ENCODE results near the gene PTGDS.

Gene PTGDS

DNA sequence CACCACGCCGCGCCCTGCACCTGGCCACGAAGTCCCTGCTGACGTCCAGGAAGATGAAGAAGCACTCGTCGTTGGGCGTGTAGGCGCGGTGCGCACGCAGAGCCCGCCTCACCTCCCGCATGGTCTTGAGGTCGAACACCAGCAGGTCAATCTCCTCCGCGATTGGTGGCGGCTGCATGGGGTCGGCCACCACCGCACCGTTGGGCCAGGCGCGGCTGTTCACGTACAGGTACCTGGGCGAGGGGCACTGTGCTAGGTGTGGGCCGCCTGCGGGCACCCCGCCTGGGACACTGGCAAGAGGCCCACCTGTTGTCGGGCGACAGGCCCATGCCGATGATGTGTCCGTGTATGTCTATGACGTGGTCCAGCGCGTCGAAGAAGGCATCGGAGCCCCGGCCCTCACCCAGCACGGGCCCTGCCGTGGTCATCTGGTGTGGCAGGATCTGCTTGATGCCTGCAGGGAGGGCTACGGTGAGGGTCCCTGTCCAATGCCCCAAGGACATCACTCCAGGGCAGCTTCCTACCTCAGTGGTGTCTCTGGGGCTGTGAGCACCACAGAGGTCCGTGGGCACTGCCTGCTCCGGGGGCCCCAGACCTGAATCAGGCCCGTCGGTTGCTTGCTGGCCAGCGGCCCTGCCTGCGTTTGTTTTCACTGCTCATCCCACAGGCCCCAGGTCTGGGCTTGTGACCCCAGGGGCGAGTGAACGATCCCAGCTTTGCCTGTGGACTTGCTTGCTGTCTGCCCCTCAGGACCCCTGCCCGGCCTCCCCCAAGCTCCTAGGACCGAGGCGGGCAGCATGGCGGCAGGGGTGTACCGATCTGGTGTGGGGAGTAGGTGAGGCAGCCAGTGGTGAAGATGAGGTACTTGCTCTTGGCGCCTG lies 35.8 kb upstream of the PTGDS start:
- FAIRE-seq (no peak), DNase-seq (ENCODE audit: insufficient read length) (no peak)
- TF ChIP-seq POLR2A (IDR thresholded peaks at IDR 0.05; ENCODE audit: low read depth, low read length): no peak

DNA sequence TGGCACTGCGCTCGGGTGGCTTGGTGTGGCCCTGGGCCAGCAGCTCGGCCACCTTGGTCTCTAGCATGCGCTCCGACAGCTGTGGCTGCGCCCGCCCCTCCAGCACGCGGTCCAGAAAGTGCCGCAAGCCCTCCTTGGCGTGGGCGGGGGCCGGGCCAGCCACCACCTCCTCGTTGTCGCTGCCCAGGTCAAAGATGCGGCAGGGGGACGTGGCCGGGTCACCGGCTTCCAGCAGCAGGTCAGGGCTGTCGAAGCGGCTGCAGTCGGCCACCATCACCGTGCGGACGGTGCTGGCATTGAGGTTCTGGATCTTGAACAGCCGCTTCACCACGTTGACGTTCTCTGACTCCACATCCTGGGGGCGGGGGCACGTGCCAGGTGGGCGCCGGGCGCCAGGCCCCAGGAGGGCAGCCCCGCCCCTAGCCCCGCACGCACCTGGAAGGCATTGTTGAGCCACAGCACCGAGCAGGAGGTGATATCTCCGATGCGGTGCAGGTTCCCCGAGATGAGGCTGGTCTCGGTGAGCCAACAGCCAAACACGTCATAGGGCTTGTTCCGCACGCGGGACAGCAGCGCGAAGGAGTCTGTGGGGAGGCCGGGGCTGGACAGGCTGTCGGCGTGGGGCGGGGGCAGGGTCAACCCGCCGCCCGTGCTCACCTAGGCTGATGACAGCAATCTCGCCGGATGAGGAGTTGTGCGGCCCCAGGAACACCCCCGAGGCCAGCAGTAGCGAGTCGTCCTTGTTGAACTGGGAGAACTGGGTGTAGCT lies 35.0 kb upstream of the PTGDS start:
- no peak for FAIRE-seq
- TF ChIP-seq POLR2AphosphoS5 (IDR thresholded peaks at IDR 0.05; ENCODE audit: low read depth, low read length): no peak
- no peak for TF ChIP-seq POLR2A (IDR thresholded peaks at IDR 0.05; ENCODE audit: low read depth, low read length)
- TF ChIP-seq TAF1 (IDR thresholded peaks at IDR 0.05; ENCODE audit: borderline replicate concordance, low read depth, low read length): no peak

DNA sequence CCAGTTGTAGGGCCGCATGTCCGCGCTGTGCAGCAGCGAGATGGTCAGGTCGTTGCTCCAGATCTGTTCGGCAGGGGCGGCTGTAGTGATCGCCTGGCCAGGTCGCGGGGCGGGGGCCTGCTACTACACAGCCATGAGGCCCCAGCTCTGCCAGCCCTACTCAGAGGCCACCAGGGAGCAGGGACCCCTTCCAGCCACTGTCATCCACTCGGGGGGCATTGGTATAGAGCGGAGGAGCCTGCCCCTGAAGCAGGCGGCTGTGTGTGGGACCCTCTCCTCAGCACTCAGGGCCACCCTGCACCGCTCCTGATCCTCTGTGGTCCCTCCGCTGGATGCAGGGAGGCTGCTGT lies 34.4 kb upstream of the PTGDS start:
- DNase-seq (ENCODE audit: insufficient read length) (no peak), FAIRE-seq (no peak)
- TF ChIP-seq POLR2A (IDR thresholded peaks at IDR 0.05; ENCODE audit: low read depth, low read length) (no peak), TAF1 (IDR thresholded peaks at IDR 0.05; ENCODE audit: borderline replicate concordance, low read depth, low read length) (no peak), POLR2AphosphoS5 (IDR thresholded peaks at IDR 0.05; ENCODE audit: low read depth, low read length) (no peak)

More for the DNA sequence above, 35.0 kb upstream of the PTGDS start:
- no peak for DNase-seq (ENCODE audit: insufficient read length)

DNA sequence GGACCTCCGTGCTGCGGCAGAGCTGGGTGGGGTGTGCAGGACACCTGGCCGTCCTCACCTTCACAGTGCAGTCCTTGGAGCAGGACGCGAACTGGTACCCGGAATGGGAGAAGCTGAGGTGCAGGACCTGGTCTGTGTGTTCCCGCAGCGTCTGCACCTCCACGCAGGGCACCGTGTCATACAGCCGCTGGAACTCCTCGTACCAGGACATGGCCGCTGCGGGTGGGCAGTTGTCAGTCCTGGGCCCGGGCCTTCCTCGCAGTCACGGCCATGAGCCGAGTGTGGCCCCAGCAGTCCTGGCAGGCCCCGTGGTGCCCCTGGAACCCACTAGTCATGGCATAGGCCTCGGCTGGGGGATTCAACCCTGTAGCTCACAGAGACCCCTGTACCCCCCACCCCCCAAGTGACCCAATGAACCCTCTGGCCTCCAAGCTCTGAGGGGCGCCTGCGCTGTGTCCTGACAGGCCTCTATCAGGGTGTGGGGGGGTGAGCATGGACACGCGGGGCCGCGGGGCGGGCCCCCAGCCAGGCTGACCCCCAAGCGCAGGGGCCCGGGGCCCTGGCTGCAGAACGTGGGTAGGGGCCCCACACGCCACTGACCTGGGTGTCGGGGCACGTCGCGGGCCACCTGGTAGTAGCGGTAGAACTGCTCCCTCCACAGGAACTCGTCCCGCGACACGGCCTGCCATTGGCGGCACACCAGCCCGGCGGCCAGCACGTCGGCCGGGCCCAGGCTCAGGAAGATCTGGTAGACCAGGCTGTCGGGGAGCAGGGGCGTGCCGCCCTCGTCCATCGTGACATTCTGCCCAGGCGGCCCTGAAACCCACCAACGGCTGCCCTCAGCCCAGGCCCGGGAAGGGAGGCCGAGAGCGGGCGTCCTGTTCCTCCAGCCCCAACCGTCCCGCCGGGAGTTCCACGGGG lies 33.8 kb upstream of the PTGDS start:
- TF ChIP-seq TAF1 (IDR thresholded peaks at IDR 0.05; ENCODE audit: borderline replicate concordance, low read depth, low read length) (no peak), POLR2AphosphoS5 (IDR thresholded peaks at IDR 0.05; ENCODE audit: low read depth, low read length) (no peak), POLR2A (IDR thresholded peaks at IDR 0.05; ENCODE audit: low read depth, low read length) (no peak)
- peak; percentile 33 for FAIRE-seq
- DNase-seq (ENCODE audit: insufficient read length): peak; percentile 70

DNA sequence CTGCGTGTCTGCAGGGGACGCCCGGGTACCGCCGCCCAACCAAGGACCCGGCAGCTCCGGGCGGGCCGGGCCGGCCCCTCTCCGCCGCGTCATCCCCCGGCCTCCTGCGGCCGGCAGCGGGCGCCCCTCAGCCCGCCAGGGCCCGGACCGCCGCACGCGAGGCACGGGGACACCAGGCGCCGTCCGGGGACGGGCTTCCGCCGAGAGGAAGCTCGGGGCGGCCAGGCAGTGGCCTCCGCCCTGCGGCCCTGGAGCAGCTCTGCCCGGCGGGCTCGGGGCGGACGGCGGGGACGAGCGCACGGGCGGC lies 33.1 kb upstream of the PTGDS start:
- no peak for FAIRE-seq
- peak; percentile 86 for DNase-seq (ENCODE audit: insufficient read length)
- TF ChIP-seq TAF1 (IDR thresholded peaks at IDR 0.05; ENCODE audit: borderline replicate concordance, low read depth, low read length) (no peak), POLR2AphosphoS5 (IDR thresholded peaks at IDR 0.05; ENCODE audit: low read depth, low read length) (no peak), POLR2A (IDR thresholded peaks at IDR 0.05; ENCODE audit: low read depth, low read length) (no peak)

DNA sequence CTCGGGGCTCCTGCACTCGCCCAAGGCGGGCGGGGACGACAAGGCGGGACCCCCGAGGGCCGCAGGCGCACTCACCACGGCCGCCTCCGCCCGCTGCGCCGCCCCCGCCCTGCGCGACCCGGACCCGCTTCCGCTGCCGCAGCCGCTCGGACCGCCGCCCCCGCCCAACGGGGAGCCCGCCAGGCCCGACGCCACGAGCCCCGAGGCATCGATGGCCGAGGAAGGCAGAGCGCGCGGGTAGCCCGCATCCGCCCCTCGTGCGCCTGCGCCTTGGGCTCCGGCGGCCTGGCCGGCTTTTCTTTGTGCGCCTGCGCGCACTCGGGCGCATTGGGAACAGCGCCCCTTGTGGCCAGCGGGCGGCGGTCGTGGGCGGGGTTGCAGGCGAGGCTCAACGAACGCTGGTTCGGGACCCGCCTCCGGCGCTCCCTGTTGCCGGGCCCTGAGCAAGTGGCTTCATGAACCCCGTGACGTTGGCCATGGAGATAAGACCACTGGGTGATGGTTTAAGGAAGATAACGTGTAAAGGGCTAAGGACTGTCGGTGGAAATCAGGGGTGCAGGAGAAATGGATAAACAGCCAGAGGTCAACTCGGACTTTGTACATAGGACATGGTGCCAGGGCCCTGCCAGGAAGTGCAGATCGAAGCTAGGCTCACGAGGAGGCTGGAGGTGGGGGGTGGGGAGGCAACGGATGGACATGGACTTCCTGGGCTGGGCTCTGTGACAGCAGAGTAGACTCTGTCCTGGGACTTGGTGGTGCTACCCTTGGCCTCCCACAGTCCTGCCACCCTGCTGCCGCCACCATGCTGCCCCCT lies 32.6 kb upstream of the PTGDS start, which contains the start of the genes C8G and FBXW5:
C8G (plus strand) TSS at position 725 of the 814 bp plus-strand sequence; CDS start at position 803, 78 bp downstream.
FBXW5 (minus strand) TSS at position 220 of the 814 bp plus-strand sequence. CDS start 655 bp downstream, outside the sequence.
- TF ChIP-seq POLR2AphosphoS5 (IDR thresholded peaks at IDR 0.05; ENCODE audit: low read depth, low read length) (no peak), TAF1 (IDR thresholded peaks at IDR 0.05; ENCODE audit: borderline replicate concordance, low read depth, low read length) (no peak), POLR2A (IDR thresholded peaks at IDR 0.05; ENCODE audit: low read depth, low read length) (peak; percentile 53; the same call in 1 of the 2 replicates)
- DNase-seq (ENCODE audit: insufficient read length) (peak; percentile 99), FAIRE-seq (peak; percentile 99)

DNA sequence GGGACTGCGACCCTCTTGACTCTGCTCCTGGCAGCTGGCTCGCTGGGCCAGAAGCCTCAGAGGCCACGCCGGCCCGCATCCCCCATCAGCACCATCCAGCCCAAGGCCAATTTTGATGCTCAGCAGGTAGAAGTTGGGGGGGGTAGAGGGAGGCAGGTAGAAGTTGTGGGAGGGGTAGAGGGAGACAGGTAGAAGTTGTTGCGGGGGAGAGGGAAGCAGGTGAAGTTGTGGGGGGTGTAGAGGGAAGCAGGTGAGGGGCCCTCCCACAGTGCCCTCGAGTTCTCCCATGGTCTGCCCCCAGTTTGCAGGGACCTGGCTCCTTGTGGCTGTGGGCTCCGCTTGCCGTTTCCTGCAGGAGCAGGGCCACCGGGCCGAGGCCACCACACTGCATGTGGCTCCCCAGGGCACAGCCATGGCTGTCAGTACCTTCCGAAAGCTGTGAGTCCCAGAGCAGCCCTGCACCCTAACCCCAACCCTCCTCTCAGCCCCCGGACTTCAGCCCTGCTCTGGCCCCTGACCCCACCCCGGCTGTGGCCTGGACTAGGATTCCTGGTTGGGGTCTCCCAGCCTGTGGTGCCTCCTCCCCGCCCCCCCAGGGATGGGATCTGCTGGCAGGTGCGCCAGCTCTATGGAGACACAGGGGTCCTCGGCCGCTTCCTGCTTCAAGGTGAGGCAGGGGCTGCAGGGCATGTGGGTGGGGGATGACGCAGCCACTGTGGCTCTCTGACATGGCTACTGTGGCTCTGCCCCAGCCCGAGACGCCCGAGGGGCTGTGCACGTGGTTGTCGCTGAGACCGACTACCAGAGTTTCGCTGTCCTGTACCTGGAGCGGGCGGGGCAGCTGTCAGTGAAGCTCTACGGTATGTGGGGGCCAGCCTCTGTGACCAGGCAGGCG lies 31.7 kb upstream of the PTGDS start:
- FAIRE-seq (no peak), DNase-seq (ENCODE audit: insufficient read length) (no peak)
- no peak for TF ChIP-seq TAF1 (IDR thresholded peaks at IDR 0.05; ENCODE audit: borderline replicate concordance, low read depth, low read length)
- no peak for TF ChIP-seq POLR2A (IDR thresholded peaks at IDR 0.05; ENCODE audit: low read depth, low read length)
- TF ChIP-seq POLR2AphosphoS5 (IDR thresholded peaks at IDR 0.05; ENCODE audit: low read depth, low read length): no peak

DNA sequence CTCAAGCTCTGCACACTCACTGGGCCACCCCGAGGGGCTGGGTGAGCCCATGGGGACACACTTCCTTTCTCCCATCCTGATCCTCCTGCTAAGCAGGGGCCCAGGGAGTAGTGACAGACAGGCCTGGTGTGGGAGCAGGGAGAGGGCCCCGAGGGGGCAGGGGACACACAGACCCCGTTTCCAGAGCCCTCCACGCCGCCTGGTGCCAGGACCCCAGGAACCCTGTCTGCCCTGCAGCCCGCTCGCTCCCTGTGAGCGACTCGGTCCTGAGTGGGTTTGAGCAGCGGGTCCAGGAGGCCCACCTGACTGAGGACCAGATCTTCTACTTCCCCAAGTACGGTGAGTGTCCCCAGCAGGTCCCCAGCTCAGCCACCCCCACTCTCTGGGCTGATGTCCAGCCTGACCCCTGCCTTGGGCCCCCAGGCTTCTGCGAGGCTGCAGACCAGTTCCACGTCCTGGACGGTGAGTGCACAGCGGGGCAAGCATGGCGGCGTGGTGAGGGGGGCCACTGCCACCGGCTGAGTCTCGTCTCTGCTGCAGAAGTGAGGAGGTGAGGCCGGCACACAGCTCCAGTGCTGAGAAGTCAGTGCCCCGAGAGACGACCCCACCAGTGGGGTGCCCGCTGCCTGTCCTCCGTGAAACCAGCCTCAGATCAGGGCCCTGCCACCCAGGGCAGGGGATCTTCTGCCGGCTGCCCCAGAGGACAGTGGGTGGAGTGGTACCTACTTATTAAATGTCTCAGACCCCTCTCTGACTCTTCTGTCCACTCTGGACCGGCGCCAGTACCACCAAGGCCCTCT lies 30.9 kb upstream of the PTGDS start:
- DNase-seq (ENCODE audit: insufficient read length): no peak
- no peak for FAIRE-seq
- no peak for TF ChIP-seq POLR2AphosphoS5 (IDR thresholded peaks at IDR 0.05; ENCODE audit: low read depth, low read length)
- no peak for TF ChIP-seq TAF1 (IDR thresholded peaks at IDR 0.05; ENCODE audit: borderline replicate concordance, low read depth, low read length)
- TF ChIP-seq POLR2A (IDR thresholded peaks at IDR 0.05; ENCODE audit: low read depth, low read length): no peak
